Transverse colon (tissue), 4 donors: ENCODE results near the gene DNAH5.

Experiments
- CTCF ChIP-seq, 5 experiments: fragments of 200-600 bp in 3 of 5; fragments of 450-650 bp in 2 of 5; sonication (generic) in 3 of 5; IDR thresholded peaks; 1 replicate in 2 of 5; 2 replicates in 3 of 5; pipeline ENCODE4 v1.5.1; 2016 to 2017; ENCODE audit warnings: antibody characterized with exemption in 5 of 5, inconsistent platforms in 3 of 5, mild to moderate bottlenecking in 2 of 5, moderate library complexity in 1 of 5
- EP300 ChIP-seq: sonication (generic); formaldehyde crosslinking; IDR thresholded peaks from one replicate; pipeline ENCODE4 v1.6.1; 2017; ENCODE audit warnings: antibody characterized with exemption, low read depth
- POLR2AphosphoS5 ChIP-seq, 3 donors: sonication (generic); formaldehyde crosslinking; IDR thresholded peaks; one replicate each; pipeline ENCODE4 v1.6.1; 2016; ENCODE audit warnings: antibody characterized with exemption in 3 of 3

- no peak for TF ChIP-seq CTCF (IDR thresholded peaks at IDR 0.05)
- TF ChIP-seq EP300 = no peak
- no peak for TF ChIP-seq POLR2AphosphoS5 (IDR thresholded peaks at IDR 0.05)
Observed at GRCh38 chr5:13910201-13910600, 34.3 kb downstream of the DNAH5 start.
